Erythroblast (primary cell): Measurements from ENCODE around the gene UBE2I.

Source experiments
- GATA1 ChIP-seq: IDR thresholded peaks from 2 replicates; pipeline ENCODE4 v1.6.1; 2011; ENCODE audit warnings: low read depth, mild to moderate bottlenecking, control low read depth, low read length, moderate library complexity
- POLR2A ChIP-seq: IDR thresholded peaks from 2 replicates; pipeline ENCODE4 v1.6.1; 2011; ENCODE audit warnings: mild to moderate bottlenecking, low read length

GRCh38 chr16:1336619-1337018, 27.2 kb downstream of the UBE2I start:
- no peak for TF ChIP-seq POLR2A
- no peak for TF ChIP-seq GATA1
